Loucy (cell line): ENCODE data around the gene BMPER.

Source experiments
- CTCF ChIP-seq: fragments of 200-600 bp; sonication (generic); conservative IDR thresholded peaks from 2 replicates; pipeline ENCODE4 v1.5.1; 2014; ENCODE audit warnings: mild to moderate bottlenecking, antibody characterized with exemption, low read length
- EZH2phosphoT487 ChIP-seq: fragments of 200-600 bp; IDR thresholded peaks from 2 replicates; pipeline ENCODE4 v1.6.1; 2018; ENCODE audit warnings: antibody characterized with exemption, mild to moderate bottlenecking, moderate library complexity, borderline replicate concordance

- TF ChIP-seq CTCF, result no peak
- no peak for TF ChIP-seq EZH2phosphoT487
Observed at GRCh38 chr7:34104992-34105391, 199.7 kb downstream of the BMPER start.
